Raji (cell line): Measurements from ENCODE around the gene ATG7.

ENCODE experiments used
- POLR2A ChIP-seq: IDR thresholded peaks from 2 replicates; pipeline ENCODE4 v1.6.1; 2011; ENCODE audit warnings: low read depth, low read length, control low read depth; ENCODE audit not compliant: insufficient read depth

ATG7 gene

GRCh38 chr3:11437506-11437905, 165.3 kb downstream of the ATG7 start:
- TF ChIP-seq POLR2A: no peak

- no peak for TF ChIP-seq POLR2A
Measured at GRCh38 chr3:11438646-11439045, 166.4 kb downstream of the ATG7 start.

GRCh38 chr3:11444404-11444803, 172.2 kb downstream of the ATG7 start:
- no peak for TF ChIP-seq POLR2A

GRCh38 chr3:11445883-11446282, 173.7 kb downstream of the ATG7 start:
- TF ChIP-seq POLR2A: no peak

GRCh38 chr3:11447584-11448200, 175.5 kb downstream of the ATG7 start:
- TF ChIP-seq POLR2A: no peak

- no peak for TF ChIP-seq POLR2A
Measured at GRCh38 chr3:11450015-11450414, 177.8 kb downstream of the ATG7 start.

GRCh38 chr3:11452312-11452711, 180.1 kb downstream of the ATG7 start:
- TF ChIP-seq POLR2A: no peak

- TF ChIP-seq POLR2A: no peak
Measured at GRCh38 chr3:11452885-11453847, 181.0 kb downstream of the ATG7 start.

GRCh38 chr3:11455956-11456355, 183.8 kb downstream of the ATG7 start:
- no peak for TF ChIP-seq POLR2A

GRCh38 chr3:11457135-11457534, 184.9 kb downstream of the ATG7 start:
- TF ChIP-seq POLR2A: no peak

- no peak for TF ChIP-seq POLR2A
Measured at GRCh38 chr3:11459186-11459824, 187.1 kb downstream of the ATG7 start.

- TF ChIP-seq POLR2A: no peak
Measured at GRCh38 chr3:11461226-11461625, 189.0 kb downstream of the ATG7 start.

GRCh38 chr3:11463591-11463990, 191.4 kb downstream of the ATG7 start:
- TF ChIP-seq POLR2A: no peak

- no peak for TF ChIP-seq POLR2A
Measured at GRCh38 chr3:11464356-11464755, 192.2 kb downstream of the ATG7 start.

- no peak for TF ChIP-seq POLR2A
Measured at GRCh38 chr3:11465744-11466616, 193.8 kb downstream of the ATG7 start.
